DMS 273 (cell line): ENCODE data around the gene TBC1D20.

ENCODE experiments used
- DNase-seq: peaks from one replicate; lab custom pipeline; 2025; ENCODE audit not compliant: unreplicated experiment; lab: John Stamatoyannopoulos, UW

TBC1D20 gene

DNA sequence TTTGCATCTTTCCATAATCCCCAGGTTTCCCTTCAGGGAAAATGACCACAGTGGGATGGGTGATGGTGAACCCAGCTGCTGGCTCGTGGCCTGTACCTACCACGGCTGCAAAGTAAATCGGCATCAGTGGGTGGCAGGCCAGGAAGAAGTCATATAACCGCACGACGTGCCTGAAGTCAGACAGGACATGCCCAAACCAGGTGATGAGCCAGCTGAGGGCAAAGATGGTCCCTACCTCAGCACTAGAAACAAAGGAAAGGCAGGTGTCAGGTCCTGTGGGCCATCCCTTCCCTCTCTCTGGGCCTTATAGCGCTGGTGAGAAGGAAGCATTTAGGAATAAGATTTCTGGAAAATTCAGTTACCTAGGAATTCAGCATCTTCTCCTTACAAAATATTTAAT, 22.2 kb downstream of the TBC1D20 start:
- DNase-seq: no peak

DNA sequence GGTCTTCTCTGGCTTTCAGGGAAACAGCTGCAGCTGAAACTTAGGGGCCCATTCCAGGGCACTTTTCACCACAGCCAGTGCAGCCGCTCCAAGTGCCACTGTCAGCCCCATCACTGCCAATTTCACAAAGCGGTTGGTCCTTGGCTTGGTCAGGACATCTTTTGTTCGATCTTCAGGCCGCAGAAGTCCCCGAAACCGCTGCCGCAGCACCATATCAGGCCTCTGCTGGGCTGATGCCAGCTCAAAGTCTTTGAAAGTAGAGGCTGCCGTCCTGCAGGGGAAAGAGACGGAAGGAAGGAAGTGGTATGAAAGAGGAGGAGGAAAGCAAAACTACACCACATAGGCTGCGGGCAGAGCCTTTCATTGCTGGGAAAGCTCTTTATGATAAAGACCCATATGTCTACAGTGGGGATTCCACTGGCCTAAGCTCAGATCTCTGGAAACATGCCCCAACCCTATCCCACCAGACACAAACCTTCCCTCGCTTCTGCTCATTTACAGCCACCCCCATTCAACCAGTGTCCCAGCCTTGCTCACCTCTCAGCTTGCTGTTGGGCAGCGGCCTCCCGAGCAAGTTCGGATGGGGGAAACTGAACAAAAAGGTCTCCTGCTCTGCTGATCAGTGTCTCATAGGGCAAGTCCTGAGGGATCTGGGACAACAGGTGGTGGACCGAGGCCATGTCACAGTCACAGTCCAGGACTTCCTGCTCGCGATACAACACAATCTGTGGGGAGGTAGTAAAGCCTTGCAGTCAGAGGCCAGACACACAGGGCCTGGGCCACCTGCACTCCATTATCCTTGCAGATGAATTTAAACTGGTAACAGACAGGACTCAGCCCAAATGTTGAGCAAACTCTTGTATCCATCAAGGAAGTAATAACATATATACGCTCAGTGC, 23.5 kb downstream of the TBC1D20 start:
- DNase-seq: no peak

DNA sequence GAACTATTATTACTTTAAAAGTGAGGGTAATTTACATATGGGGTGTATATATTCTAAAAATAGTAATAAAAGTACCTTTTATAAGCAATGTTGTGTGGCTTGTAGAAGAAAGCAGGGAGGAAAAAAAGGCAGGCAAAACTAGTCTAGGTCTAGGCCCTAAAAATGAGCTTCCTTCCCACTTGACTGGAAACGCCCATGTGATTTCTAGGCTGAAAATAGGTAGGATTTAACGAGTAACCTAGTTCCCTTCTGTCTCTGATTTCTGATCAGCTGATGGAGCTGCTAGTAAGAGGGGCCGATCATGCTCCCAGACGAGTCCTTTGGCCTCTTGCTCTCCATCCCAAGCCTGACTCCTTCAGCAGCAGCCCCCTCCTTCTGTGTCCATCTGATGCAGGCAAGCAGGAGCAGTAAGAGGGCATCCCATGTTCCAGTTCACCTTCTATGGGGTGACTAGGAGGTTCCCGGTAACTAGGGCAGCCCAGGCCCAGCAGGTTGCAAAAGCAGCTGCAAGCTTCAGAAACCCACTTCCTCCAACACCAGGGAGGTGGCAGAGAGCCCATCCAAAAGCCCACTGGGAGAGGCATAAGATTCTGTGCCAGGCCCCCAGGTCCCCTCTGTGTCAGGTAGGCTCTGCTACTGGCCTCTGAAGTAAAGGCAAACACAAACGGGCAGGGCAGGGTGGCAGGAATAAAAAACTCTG, 24.4 kb downstream of the TBC1D20 start:
- no peak for DNase-seq

DNA sequence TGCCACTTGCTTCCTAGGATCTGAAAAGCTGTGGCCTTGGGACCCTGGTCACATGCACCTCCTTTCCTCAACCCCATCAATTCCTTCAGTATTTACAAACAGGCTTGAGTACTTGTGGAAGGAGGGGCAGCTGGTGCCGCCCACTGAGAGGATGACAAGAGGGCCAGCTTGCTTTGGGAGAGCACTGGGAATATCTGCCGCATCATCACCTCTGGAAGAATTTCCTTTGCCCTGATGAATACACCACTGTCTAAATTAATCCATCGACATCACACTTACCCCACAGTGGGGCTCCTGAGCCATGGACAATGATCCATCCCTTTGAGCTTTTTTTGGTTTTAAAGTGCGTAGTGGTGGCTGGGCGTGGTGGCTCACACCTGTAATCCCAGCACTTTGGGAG, 25.9 kb downstream of the TBC1D20 start:
- DNase-seq: no peak

- DNase-seq: no peak
Measured at GRCh38 chr20:435558-435957, 26.8 kb downstream of the TBC1D20 start.

GRCh38 chr20:434661-435419, 27.5 kb downstream of the TBC1D20 start:
- DNase-seq: no peak

GRCh38 chr20:434221-434620, 28.1 kb downstream of the TBC1D20 start:
- DNase-seq: no peak

DNA sequence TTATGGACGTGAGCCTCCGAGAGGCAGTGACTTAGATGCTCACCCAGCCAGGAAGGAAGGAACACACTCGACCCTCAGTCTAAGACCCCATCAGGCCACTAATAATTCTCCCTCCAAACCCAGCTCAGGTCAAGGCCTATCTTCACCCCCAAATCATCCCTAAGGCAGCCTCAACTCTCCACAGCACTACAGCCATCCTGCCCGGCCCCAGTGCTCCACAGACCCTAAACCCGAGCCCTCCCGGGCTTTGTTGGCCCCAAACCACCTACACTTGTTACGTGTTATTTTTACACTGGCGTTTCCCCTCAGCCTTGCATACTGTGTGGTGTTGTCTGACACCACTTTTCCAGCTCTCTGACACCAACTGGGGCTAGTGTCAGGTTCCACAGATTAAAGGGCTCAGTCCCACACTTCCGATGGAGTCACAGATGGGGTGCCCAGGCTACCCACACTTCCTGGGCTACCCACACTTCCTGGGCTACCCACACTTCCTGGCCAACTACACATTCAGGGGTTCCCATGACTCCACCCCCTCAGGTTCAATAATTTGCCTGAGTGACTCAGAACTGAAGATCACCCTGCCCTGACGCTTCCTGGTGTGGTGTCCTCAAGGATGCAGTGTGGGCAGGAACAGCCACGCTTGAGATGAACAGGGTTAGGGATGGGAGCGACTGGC, 28.9 kb downstream of the TBC1D20 start:
- no peak for DNase-seq

DNA sequence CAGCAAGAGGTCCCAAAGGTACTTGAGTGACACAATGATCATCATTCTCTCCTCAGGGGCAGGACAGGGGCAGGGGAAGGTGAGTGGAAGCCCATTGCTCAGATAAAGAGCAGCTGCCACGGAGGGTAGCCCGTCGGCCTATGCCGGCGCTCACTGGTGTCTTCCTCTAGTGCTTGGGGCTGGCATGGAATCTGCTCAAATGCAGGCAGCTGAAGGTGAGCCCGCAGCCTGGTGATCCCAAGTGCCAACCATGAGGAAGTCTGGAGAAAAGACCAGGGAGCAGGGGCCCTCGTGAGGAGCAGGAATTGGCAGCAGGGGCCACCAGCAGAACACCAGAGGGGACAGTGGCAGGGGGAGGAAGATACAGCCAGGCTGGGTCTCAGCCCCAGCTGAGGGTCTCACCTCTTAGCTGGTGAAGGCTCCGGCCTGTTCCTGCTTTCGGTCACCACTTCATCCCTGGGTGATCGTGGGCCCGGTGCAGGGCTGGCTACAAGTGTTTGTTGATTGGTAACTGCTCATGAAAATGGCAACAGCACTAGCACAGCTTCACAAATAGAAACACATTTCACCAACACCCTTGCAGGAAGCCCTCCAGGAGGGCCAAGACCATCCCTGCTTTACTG, 29.5 kb downstream of the TBC1D20 start:
- no peak for DNase-seq

DNA sequence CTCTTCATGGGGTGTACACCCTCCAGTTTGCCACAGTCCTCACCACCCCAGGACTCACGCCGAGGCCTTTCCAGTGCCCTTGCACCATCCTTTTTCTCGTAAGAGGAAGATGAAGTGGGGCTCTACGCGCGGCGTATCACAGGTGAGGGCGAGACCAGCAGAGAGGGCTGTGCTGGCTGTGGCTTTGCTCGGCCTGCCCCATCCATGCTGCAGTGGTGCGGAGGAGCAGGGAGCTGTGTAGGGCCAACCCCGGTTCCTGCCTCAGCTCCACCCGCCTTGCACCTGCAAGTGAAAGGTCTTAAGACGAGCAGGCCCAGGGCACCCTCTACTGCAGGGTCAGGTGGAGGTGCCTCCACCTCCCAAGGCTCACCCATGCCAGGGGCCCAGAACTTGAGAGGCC, 30.1 kb downstream of the TBC1D20 start:
- no peak for DNase-seq

DNA sequence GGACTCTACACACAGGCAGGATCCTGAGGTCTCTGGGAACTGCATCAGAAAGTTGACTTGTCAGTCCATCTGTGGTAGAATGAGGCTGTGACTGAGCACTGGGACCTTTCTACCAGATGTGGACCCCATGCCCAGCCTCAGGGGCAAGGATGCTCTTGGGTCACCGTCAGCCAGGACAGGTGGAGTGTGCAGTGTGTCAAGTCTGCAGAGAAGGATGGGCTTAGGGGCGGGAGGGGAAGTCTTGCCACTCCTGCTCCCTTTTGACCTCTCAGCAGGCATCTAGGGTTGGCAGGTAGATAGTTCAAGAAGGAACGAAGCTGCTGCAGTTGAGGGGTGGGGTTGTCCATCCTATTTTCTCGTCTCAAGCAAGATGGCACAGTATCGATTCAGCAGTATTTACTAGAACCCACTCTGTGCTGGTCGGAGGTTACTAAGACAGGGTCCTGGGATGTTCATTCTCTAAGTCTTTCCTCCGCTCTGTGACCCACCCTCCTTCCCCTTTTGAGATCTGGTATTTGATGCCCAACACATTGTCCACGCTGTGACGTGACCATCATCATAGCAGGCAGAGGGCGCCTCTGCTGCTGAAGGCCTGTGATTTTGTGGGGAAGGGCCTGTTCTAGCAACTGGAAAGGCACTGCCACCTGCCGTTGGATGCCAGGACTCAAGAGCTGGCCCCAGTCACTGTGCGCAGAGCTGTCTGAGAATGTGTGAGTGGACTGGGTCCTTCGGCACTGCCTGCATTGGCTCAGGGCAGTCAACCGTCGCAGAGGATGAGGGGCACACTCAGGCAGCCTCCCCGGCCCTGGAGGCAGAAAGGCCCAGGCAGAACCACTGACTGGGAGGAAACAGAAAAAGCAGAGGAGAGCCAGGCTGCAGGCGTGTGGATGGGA, 31.1 kb downstream of the TBC1D20 start:
- DNase-seq: peak; percentile 91

DNA sequence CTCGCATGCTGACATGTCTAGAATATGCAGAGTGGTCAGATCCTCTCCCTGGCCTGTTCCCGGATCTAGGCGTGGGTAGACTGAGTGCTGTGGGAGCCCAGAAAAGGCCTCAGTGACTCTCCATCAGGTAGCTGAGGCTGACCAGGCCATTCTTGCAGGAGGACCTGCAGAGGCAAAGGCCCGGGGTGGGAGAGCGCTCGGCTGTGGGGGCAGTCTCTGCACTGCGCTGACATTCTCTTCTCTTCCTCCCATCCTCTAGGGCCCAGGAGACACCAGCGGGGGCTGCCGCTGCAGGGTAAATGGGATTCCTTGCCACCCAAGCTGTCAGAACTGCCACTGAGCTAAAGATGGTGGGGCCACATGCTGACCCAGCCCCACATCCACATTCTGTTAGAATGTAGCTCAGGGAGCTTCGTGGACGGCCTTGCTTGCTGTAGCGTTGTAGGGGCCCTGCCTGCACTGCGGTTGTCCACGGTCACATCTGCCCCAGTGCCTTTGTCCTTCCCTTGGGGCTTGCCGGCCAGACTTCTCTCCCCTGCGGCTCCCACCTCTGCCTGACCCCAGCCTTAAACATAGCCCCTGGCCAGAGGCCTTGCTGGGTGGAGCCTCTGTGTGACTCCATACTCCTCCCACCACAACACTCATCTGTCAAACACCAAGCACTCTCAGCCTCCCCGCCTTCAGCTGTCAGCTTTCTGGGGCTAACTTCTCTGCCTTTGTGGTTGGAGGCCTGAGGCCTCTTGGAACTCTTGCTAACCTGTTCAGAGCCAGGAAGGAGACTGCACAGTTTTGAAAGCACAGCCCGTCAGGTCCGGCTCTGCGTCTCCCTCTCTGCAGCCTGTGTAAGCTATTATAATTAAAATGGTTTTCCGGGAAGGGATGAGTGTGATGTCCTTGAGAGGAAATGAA, 32.0 kb downstream of the TBC1D20 start:
- DNase-seq: no peak

GRCh38 chr20:428658-429200, 33.6 kb downstream of the TBC1D20 start:
- DNase-seq: no peak

DNA sequence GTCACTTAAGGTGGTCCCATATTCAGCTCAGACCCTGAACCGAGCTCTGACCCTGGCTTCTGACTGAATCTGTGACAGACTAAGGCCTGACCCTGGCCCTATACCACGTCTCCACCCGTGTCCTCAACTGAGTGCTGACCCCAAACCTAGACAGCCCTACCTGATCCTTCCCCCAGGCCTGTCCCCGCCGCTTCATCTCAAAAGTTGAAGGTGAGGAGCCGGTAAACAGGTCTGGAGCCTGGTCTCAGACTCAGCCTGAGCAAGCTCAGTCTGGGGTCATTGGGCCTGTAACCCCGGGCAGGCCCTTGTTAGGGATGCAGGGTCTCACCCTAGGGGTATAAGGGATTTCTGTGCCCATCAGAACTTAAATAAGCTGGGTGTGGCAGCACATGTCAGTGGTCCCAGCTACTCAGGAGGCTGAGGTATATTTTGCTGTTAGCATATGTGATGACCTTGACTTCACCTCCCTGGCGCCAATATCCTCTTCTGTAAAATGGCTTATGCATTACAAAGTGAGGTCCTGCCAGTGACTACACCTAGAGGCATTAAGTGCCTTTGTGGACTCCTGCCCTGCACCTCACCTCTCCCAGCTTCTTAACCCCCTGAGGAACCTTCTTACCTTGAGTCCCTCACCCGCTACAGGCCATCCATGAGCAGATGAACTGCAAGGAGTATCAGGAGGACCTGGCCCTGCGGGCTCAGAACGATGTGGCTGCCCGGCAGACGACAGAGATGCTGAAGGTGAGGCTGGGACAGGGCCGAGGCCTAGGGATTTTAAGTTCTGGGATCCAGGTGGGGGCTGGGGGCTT, 34.3 kb downstream of the TBC1D20 start:
- DNase-seq: no peak

GRCh38 chr20:427401-427800, 34.9 kb downstream of the TBC1D20 start:
- DNase-seq: no peak

DNA sequence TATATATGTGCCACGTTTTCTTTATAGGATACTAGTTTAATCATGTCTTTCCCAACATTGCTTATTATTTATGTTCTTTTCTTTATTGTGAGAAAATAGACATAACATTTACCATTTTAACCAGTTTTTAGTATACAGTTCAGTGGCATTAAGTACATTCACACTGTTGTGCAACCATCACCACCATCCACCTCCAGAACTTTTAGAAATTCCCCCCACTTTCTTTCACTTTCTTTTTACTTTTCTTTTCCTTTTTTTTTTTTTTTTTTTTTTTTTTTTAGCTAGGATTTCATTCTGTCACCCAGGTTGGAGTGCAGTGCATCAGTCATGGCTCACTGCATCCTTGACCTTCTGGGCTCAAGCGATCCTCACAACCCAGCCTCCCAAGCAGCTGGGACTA, 35.8 kb downstream of the TBC1D20 start:
- no peak for DNase-seq

DNA sequence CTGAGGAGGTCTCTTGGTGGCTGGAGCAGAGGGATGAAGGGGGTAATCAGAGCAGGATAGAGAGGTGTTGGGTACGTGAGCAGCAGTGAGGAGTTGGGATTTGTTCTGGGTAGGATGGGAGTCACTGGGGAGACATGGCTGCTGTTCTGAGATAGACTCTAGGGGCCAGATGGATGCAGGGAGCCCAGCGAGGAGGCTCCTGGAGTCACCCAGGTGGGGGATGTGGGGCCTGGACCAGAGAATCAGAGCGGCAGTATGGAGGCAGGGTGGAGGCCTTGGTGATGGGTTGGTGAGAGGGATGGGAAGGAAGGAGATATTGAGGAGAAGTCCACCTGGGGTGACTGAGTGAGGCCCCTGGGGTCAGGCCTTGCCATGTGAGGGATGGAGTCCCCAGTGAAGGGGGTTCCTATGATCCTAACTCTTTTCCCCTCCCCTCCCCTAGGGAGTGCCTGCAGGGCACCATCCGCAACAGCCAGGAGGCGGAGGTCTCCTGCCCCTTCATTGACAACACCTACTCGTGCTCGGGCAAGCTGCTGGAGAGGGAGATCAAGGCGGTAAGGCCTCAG, 40.6 kb downstream of the TBC1D20 start:
- no peak for DNase-seq
